Neuronal stem cell (in vitro differentiated cells): Measurements from ENCODE around the gene MECP2.

ENCODE experiments used
- DNase-seq: peaks from one replicate; pipeline ENCODE4 v3.0.0-alpha.2; 2013; ENCODE audit warnings: low spot score
- H2AFZ ChIP-seq: one replicate; pipeline ENCODE4 v1.6.1; 2013; ENCODE audit warnings: mild to moderate bottlenecking, low read length, inconsistent platforms
- H2AK5ac ChIP-seq: 2 replicates; pipeline ENCODE4 v1.6.1; 2013; ENCODE audit warnings: low read depth, mild to moderate bottlenecking, inconsistent platforms, low read length, moderate library complexity, mixed read lengths
- H2BK120ac ChIP-seq: 2 replicates; pipeline ENCODE4 v1.6.1; 2013; ENCODE audit warnings: low read depth, mild to moderate bottlenecking, inconsistent platforms, low read length, moderate library complexity, mixed read lengths
- H2BK12ac ChIP-seq: one replicate; pipeline ENCODE4 v1.6.1; 2013; ENCODE audit warnings: low read length, inconsistent platforms
- H2BK15ac ChIP-seq: 2 replicates; pipeline ENCODE4 v1.6.1; 2013; ENCODE audit warnings: mild to moderate bottlenecking, low read length, inconsistent platforms, mixed read lengths
- H2BK5ac ChIP-seq: one replicate; pipeline ENCODE4 v1.6.1; 2013; ENCODE audit warnings: inconsistent platforms, mild to moderate bottlenecking, low read length, moderate library complexity
- H3K14ac ChIP-seq: one replicate; pipeline ENCODE4 v1.6.1; 2013; ENCODE audit warnings: low read length, inconsistent platforms
- H3K18ac ChIP-seq: 2 replicates; pipeline ENCODE4 v1.6.1; 2013; ENCODE audit warnings: low read length, inconsistent platforms
- H3K23ac ChIP-seq: 2 replicates; pipeline ENCODE4 v1.6.1; 2013; ENCODE audit warnings: low read depth, mild to moderate bottlenecking, mixed read lengths, low read length, inconsistent platforms; ENCODE audit not compliant: poor library complexity
- H3K27ac ChIP-seq: replicated peaks from 3 replicates; pipeline ENCODE4 v1.5.1; 2013; ENCODE audit warnings: low read length, inconsistent platforms
- H3K27me3 ChIP-seq, 3 experiments: 2 replicates each; pipeline ENCODE4 v1.6.1; 2013; ENCODE audit warnings: low read length in 3 of 3, mild to moderate bottlenecking in 2 of 3, inconsistent platforms in 1 of 3, low read depth in 1 of 3, mixed read lengths in 1 of 3, moderate library complexity in 1 of 3; ENCODE audit not compliant: control insufficient read depth in 3 of 3, insufficient read depth in 3 of 3
- H3K36me3 ChIP-seq, 2 donors: replicated peaks in 1 of 2; 2 replicates each; pipeline ENCODE4 v1.6.1; 2013; ENCODE audit warnings: low read length in 2 of 2; ENCODE audit not compliant: control insufficient read depth in 2 of 2, insufficient read depth in 2 of 2
- H3K4ac ChIP-seq: 2 replicates; pipeline ENCODE4 v1.6.1; 2013; ENCODE audit warnings: inconsistent platforms, mild to moderate bottlenecking, low read length, moderate library complexity
- H3K4me1 ChIP-seq, 2 donors: 1 replicate in 1 of 2; 2 replicates in 1 of 2; pipeline ENCODE4 v1.6.1; 2013; ENCODE audit warnings: low read length in 2 of 2, low read depth in 1 of 2; ENCODE audit not compliant: control insufficient read depth in 2 of 2, insufficient read depth in 1 of 2
- H3K4me2 ChIP-seq: one replicate; pipeline ENCODE4 v1.6.1; 2013; ENCODE audit warnings: mild to moderate bottlenecking, low read length, inconsistent platforms; ENCODE audit not compliant: insufficient read depth, poor library complexity, severe bottlenecking
- H3K4me3 ChIP-seq, 2 donors: 2 replicates each; pipeline ENCODE4 v1.5.1; 2013; ENCODE audit warnings: low read length in 2 of 2, mild to moderate bottlenecking in 2 of 2, inconsistent platforms in 1 of 2, moderate library complexity in 1 of 2
- H3K79me1 ChIP-seq: one replicate; pipeline ENCODE4 v1.6.1; 2013; ENCODE audit warnings: low read depth, mild to moderate bottlenecking, inconsistent platforms, low read length, moderate library complexity
- H3K9ac ChIP-seq: one replicate; pipeline ENCODE4 v1.6.1; 2013; ENCODE audit warnings: mild to moderate bottlenecking, low read depth, low read length, inconsistent platforms; ENCODE audit not compliant: poor library complexity
- H3K9me3 ChIP-seq, 2 donors: replicated peaks in 1 of 2; 2 replicates each; pipeline versions ENCODE3 to v1.6.1; 2013; ENCODE audit warnings: low read length in 2 of 2, mild to moderate bottlenecking in 2 of 2, inconsistent platforms in 1 of 2, low read depth in 1 of 2, mixed read lengths in 1 of 2, moderate library complexity in 1 of 2; ENCODE audit not compliant: control insufficient read depth in 2 of 2, insufficient read depth in 1 of 2
- H4K8ac ChIP-seq: one replicate; pipeline ENCODE4 v1.6.1; 2013; ENCODE audit warnings: low read depth, mild to moderate bottlenecking, inconsistent platforms, low read length, moderate library complexity
- H4K91ac ChIP-seq: one replicate; pipeline ENCODE4 v1.6.1; 2013; ENCODE audit warnings: low read length, low read depth, mild to moderate bottlenecking, inconsistent platforms; ENCODE audit not compliant: poor library complexity
- WGBS, 2 donors: extraction: QIAGEN DNeasy Blood & Tissue Kit; methylation state at CpG; one replicate each; pipeline ENCODE4 v1.1.7; 2013; ENCODE audit warnings: missing lambda C conversion rate in 2 of 2, mixed read lengths in 1 of 2; ENCODE audit not compliant: insufficient read length in 2 of 2, insufficient replicate concordance in 1 of 2; ENCODE audit errors: extremely low coverage in 2 of 2; 5-methylcytosine and 5-hydroxymethylcytosine counted together

MECP2 gene

DNA sequence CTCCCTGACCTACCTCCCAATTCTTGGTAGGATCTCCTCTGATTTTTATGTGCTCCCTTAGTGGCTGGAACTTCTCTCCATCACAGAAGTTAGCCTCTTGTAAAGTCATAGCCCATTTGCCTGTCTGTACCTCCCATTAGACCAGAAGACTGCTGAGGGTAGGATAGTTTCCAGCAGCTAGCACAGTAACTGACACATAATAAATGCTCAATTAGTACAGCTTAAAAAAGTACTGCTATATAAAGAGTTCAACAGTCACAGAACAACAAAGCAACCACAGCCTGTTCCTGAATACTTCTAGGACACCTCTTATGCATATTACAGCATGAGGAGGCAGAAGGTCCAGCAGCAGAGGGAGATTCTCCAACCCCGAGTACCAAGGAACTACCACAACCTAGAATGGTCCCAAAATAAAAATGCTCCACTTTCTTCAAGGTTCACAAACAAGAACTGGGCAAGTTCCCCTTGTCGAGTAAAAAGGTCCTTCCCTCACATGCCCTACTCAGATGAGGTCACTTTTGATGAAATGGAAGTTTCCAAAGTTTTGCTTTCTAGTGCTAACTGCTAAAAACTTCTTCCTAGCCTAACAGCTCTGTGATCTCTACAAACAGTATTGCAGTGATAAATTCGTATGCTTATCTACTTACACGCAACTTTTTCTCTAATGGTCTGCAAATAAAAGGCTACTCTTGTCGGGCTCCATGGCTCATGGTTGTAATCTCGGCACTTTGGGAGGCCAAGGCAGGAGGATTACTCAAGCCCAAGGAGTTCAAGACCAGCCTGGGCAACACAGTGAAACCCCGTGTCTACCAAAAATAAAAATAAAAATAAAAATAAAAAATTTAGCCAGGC lies 12.8 kb downstream of the MECP2 start:
- Histone ChIP-seq H3K4ac (no peak overlapping the region), H3K14ac (no peak overlapping the region), H3K36me3 (peaks cover 0 to 17% of the 10 kb centered on the region in 2 donors), H3K27me3 (no peaks in the 10 kb centered on the region), H3K9ac (no peak overlapping the region), H3K18ac (no peak overlapping the region), H4K91ac (no peak overlapping the region), H3K27ac (no peak overlapping the region), H3K4me1 (no peaks in the 10 kb centered on the region), H2BK15ac (no peak overlapping the region), H3K4me3 (no peak overlapping the region), H2BK120ac (no peak overlapping the region), H3K23ac (no peak overlapping the region), H2BK5ac (no peak overlapping the region), H2AFZ (no peak overlapping the region), H2AK5ac (no peak overlapping the region), H4K8ac (no peak overlapping the region), H3K4me2 (no peak overlapping the region), H2BK12ac (no peak overlapping the region), H3K79me1 (no peaks in the 10 kb centered on the region), H3K9me3 (no peaks in the 10 kb centered on the region)
- no peak for DNase-seq
- no CpG with 5 or more reads among the region's 7 CpGs for WGBS, 2 donors

DNA sequence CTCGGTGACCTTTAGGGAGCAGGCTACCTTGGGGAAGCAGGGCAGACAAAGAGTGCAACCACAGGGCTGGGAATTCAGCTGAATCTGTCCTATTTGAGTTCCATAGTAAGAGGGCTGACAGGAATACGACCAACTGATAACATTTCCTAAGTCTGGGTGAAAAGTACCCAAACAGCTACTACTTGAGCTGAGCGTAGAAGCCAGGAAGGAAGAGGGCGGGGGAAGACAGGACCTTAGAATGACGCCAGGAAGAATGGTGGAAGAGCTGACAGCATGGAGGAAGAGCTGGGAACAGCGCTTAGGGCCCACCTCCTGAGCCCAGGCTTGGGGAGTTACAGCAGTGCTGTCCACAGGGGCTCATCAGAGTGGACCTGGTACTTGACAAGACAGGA lies 14.4 kb downstream of the MECP2 start:
- H3K36me3 ChIP-seq = peaks cover 0 to 25% of the 10 kb centered on the region in 2 donors
- no peak overlapping the region for H2BK12ac ChIP-seq
- no peak overlapping the region for H4K91ac ChIP-seq
- DNase-seq = no peak
- H3K4me2 ChIP-seq = no peak overlapping the region
- no peak overlapping the region for H3K4ac ChIP-seq
- H3K27ac ChIP-seq = no peak overlapping the region
- WGBS, 2 donors = no CpG with 5 or more reads among the region's 6 CpGs
- H2AK5ac ChIP-seq = no peak overlapping the region
- H3K14ac ChIP-seq = no peak overlapping the region
- H3K4me3 ChIP-seq = no peak overlapping the region
- no peak overlapping the region for H2BK15ac ChIP-seq
- H4K8ac ChIP-seq = no peak overlapping the region
- no peak overlapping the region for H3K9ac ChIP-seq
- H3K23ac ChIP-seq = no peak overlapping the region
- no peaks in the 10 kb centered on the region for H3K4me1 ChIP-seq
- no peak overlapping the region for H2BK120ac ChIP-seq
- H3K79me1 ChIP-seq = peaks cover 2% of the 10 kb centered on the region
- no peaks in the 10 kb centered on the region for H3K27me3 ChIP-seq
- no peak overlapping the region for H2AFZ ChIP-seq
- H3K18ac ChIP-seq = no peak overlapping the region
- H2BK5ac ChIP-seq = no peak overlapping the region
- no peaks in the 10 kb centered on the region for H3K9me3 ChIP-seq

GRCh38 chrX:154082396-154083125 lies 15.0 kb downstream of the MECP2 start:
- Histone ChIP-seq H3K27ac (no peak overlapping the region), H3K18ac (no peak overlapping the region), H2BK15ac (no peak overlapping the region), H3K27me3 (no peaks in the 10 kb centered on the region), H4K91ac (no peak overlapping the region), H3K23ac (no peak overlapping the region), H3K4me1 (no peaks in the 10 kb centered on the region), H3K4me2 (no peak overlapping the region), H3K9ac (no peak overlapping the region), H3K4me3 (no peak overlapping the region), H3K14ac (no peak overlapping the region), H3K79me1 (peaks cover 2% of the 10 kb centered on the region), H3K4ac (no peak overlapping the region), H2BK120ac (no peak overlapping the region), H2BK12ac (no peak overlapping the region), H2BK5ac (no peak overlapping the region), H2AK5ac (no peak overlapping the region), H3K9me3 (no peaks in the 10 kb centered on the region), H3K36me3 (peaks cover 0 to 23% of the 10 kb centered on the region in 2 donors), H2AFZ (no peak overlapping the region), H4K8ac (no peak overlapping the region)
- no CpG with 5 or more reads among the region's 11 CpGs for WGBS, 2 donors
- no peak for DNase-seq

DNA sequence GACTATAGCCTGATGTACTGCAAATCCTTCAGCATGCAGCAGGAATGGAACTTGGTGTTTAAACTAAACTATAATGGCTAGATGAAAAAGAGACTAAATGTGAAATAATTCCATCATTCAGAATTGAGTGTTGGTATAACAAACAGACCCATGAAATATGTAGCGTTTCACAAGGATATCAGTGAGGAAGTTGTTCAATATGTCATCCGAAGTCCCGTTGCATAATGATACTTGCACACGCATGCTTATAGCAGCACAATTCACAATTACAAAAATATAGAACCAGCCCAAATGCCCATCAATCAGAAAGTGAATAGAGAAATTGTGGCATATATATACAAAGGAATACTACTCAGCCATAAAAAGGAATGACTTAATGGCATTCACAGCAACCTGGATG lies 20.4 kb downstream of the MECP2 start:
- Histone ChIP-seq H3K14ac (no peak overlapping the region), H2BK15ac (no peak overlapping the region), H3K4me2 (no peak overlapping the region), H3K23ac (no peak overlapping the region), H3K4me1 (peaks cover 0 to 4% of the 10 kb centered on the region in 2 donors), H4K8ac (no peak overlapping the region), H2BK120ac (no peak overlapping the region), H3K27me3 (peaks cover 0 to 5% (median 0%) of the 10 kb centered on the region in 3 experiments), H2BK12ac (no peak overlapping the region), H3K27ac (no peak overlapping the region), H3K18ac (no peak overlapping the region), H4K91ac (no peak overlapping the region), H2AK5ac (no peak overlapping the region), H3K9ac (no peak overlapping the region), H3K4ac (no peak overlapping the region), H3K79me1 (peaks cover 2% of the 10 kb centered on the region), H3K9me3 (no peaks in the 10 kb centered on the region), H3K4me3 (no peak overlapping the region), H2BK5ac (no peak overlapping the region), H3K36me3 (peaks cover 0 to 22% of the 10 kb centered on the region in 2 donors), H2AFZ (no peak overlapping the region)
- no peak for DNase-seq
- no CpG with 5 or more reads among the region's 4 CpGs for WGBS, 2 donors
